ENCODE data around the gene AK9.
"Not testable (repeated sequence)": the region's sequence is repeated elsewhere in the genome, so short reads cannot be mapped to it uniquely, and the experiment has no call there.

The AK9 gene

DNA sequence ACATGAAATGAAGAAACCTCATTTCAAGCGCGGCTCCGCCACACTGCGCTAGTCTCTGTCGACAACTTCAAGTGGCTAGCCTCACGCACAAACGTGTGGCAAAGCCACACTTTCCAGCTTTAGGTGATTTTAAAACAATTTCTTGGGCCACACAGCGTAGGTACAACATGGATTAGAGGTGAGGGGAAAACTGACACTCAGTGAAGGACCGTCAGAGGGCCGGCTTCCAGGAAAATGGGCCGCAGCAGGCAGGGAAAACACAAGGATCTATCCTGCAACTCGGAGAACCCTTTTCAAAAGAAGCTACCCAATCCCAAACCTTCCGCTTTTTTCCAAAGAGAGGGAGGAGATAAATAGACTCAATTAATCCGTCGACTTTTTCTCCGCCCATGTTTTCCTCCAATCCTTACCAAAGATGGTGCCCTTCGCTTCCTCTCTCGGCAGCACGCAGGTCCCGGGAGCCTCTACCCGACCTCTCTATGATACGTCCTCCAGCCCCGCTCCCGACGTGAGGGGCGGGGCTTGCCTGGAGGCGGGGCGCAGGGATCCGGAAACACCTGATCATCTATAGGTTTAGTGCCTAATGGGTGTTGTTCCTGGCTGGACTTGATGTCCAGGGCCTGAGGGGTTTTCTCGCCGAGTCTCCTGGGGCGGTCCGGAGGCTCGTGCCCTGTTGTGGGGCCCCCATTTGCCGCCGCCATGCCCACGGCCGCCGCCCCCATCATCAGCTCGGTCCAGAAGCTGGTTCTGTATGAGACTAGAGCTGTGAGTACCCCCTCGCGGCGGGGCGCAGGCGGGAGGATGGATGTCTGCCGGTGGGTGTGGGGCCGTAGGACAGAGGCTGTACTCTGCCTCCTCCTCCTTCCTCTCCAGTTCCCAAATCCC is at the start of gene AK9, which contains the start of gene FIG4:
TSS of gene AK9 (minus strand) at position 466 of the 885 bp plus-strand sequence. CDS start 15,457 bp downstream, outside the sequence.
TSS of gene FIG4 (plus strand) at position 560 of the 885 bp plus-strand sequence. CDS start at position 700, 140 bp downstream.
- peak; percentile 79 for DNase-seq

DNA sequence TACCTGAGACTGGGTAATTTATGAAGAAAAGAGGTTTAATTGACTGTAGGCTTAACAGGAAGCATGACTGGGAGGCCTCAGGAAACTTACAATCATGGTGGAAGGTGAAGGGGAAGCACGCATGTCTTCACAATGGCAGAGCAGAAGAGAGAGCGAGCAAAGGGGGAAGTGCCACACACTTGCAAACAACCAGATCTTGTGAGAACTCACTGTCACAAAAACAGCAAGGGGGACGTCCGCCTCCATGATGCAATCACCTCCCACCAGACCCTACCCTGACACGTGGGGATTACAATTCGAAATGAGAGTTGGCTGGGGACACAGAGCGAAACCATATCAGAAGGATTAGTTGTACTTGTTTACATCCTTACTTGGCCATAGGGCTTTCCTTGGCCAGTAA is 49.8 kb upstream of the AK9 start:
- no peak for DNase-seq

DNA sequence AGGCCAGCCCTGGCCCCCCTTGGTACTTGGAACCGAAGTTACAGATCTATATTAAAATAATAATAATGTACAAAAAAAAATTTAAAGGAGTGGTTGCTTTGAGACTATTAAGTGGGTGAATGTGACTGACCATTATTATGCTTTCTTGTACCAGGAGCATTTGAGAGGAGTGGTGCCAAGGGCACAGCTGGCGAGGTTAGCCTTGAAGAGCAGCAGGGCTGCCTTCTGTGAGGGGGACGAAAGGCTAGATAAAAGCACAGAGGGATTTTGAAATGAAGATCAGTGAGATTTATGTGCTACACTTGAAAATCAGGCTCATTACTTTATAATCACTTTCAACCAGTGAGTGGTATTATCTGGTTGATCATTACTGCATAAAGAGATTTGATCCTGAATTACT is 48.7 kb upstream of the AK9 start:
- no peak for DNase-seq

DNA sequence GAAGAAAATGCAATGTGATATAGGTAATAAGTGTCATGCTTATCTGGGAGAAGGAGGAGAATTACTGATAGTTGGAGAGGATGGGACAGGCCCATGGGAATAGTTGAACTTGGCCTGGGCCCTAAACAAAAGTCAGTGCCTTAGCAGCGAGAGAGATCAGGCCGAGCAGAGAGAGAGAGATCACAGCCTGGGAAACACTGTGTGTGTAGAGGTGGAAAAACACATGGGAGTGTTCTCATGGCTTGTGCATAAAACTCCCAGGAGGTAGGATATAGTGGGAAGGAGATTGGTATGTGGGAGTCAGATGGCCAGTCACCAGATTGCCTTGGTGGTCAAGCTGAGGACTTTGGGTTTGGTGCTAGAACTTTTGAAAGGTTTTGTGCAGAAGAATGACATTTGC is 47.7 kb upstream of the AK9 start:
- no peak for DNase-seq

DNA sequence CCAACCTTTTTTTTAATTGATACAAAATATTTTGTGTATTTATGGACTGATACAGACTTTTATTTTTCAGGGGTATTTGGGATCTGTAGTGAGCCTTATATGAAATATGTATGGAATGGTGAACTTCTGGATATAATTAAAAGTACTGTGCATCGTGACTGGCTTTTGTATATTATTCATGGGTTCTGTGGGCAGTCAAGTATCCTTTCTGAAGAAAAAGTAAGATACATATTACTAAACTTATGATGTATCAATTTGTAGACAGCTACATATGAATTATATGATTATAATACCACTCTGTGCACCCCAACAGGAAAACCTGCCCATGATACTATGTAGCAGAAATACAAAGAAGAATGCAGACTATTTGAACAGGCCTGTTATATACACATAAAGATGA is 47.3 kb upstream of the AK9 start:
- DNase-seq: no peak

DNA sequence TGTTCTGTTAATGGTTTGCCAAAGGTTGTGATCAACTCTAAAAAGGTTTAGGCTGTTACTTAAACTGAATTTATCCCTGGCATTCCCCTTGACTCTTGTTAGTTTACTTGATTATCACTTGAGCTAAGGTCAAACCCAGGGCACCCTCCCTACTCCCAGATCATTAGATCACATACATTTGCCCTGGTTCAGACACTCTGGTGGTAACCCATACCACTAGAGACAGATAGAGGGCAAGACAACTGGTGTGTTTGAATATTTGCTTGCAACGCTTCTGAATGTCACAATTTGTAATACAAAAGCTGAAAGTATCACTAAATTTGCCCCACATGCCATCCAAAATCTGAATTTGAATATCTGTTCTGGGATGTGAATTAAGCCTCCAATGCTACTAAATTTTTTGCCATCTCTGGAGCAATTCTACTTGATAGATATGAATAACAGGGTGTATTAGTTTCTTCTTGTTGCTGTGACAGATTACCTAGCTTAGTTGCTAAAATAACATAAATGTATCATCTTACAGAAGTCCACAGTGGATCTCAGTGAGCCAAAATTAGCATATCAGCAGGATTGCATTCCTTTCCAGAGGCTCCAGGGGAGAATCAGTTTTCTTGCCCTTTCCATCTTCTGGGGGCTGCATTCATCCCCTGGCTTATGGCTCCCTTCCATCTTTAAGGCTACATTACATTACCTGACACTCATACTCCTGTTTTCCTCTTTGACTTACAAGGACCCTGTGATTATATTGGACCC is 45.4 kb upstream of the AK9 start:
- DNase-seq: no peak

DNA sequence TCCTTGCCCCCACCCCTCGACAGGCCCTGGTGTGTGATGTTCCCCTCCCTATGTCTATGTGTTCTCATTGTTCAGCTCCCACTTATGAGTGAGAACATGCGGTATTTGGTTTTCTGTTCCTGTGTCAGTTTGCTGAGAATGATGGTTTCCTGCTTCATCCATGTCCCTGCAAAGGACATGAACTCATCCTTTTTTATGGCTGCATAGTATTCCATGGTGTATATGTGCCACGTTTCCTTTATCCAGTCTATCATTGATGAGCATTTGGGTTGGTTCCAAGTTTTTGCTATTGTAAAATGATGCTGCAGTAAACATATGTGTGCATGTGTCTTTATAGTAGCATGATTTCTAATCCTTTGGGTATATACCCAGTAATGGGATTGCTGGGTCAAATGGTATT is 34.2 kb upstream of the AK9 start:
- not testable (repeated sequence) for DNase-seq

DNA sequence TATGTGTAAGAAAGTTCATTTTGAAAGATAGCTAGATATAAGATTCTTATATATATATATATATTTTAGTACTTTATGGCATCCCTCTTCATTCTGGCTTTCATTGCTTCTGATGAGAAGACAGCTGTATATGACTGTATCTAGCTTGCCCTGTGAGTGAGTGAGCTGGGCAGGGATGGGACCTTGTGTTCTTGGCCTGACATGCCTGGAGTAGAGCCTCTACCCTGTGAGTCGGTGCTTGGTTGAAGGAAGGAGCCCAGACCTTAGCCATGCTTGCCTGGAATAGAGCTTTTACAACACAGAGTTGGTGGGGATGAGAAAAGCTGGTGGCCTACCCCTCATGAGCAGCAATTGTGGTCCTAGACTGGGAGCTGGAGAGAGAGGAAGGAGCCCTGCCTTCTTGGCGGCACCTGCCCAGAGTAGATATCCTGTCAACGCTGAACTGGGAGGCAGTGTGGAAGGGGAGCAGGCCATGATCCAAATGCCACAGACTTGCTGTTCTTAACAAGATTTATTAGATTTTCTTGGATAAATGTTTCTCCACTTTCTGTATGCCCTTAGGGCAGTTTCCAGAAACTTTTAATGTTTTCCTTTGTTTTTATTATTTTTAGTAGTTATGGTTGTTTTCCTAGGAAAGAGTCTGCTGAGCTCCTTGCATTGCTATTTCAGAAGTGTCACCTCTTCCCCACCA is 31.7 kb upstream of the AK9 start:
- DNase-seq: no peak

DNA sequence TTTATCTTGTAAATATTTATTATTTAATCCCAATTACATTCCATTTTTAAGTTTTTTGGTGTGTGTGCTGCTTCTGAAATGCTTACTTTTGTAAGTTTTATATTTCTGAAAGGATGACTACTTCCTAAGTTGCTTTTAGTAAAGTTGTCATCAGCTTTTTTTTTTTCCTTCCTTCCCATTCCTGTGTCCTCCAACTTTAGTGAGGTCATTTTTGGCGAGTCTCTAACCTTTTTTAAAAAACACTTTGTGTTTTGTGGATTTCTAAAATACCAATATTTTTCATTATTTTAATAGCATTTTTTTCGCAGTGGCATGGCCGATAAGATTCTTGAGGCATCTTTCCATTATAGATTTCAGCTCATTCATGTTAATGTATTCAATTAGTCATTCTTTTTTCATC is 31.0 kb upstream of the AK9 start:
- no peak for DNase-seq

DNA sequence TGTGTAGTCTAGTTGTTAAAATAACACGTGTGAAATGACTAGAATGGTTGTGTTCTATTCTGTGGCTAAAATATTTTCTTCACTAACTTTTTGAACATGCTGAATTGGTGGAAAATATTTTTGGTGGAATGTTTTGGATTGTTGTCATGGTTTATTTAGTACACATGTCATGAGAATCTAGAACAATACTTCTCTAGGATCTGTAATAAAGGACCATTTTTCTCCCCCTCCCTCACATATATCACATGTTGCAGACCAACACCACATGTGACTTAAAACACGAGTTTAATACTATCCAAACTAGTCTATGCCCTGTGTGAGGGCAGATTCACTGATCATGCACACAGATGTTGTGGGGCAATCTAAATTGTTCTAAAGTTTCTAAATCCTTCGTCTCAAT is 29.3 kb upstream of the AK9 start:
- DNase-seq: no peak

DNA sequence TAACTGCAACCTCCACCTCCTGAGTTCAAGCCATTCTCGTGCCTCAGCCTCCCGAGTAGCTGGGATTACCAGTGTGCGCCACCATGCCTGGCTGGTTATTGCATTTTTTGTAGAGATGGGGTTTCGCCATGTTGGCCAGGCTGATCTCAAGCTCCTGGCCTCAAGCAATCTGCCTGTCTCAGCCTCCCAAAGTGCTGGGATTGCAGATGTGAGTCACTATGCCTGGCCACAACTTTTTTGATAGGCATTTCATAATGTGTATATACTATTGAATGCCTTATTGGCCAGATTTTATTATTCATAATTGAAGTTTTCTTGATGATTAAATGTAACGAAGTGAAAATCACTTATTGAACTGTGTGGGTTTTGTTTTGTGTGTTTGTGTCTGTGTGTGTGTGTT is 28.0 kb upstream of the AK9 start:
- no peak for DNase-seq

DNA sequence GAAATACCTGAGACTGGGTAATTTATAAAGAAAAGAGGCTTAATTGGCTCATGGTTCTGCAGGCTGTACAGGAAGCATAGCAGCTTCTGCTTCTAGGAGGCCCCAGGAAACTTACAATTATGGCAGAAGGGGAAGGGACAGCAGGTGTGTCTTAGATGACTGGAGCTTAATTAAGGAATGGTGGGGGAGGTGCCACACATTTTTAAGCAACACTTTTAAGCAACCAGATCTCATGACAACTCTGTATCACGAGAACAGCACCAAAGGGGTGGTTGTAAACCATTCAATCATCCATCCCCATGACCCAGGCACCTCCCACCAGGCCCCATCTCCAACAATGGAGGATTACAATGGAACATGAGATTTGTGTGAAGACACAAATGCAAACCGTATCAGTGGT is 27.0 kb upstream of the AK9 start:
- no peak for DNase-seq

DNA sequence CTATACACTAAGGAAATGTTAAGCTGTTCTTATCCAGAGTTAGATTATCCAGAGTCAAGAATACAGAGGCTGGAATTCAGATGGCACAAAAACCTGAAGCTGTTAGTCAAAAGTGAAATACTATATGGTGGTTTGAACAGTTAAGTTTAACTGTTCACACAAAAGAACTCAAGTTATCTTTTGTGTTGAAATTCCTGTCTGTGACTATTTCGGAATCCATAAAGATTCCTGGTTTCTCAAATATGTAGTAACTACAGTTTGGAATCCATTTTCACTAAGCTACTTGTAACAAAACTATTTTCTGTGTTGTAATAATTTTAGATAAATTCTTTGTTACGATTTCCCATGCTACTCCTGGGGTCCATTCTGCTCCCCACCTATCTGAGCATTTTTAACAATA is 24.6 kb upstream of the AK9 start:
- no peak for DNase-seq

DNA sequence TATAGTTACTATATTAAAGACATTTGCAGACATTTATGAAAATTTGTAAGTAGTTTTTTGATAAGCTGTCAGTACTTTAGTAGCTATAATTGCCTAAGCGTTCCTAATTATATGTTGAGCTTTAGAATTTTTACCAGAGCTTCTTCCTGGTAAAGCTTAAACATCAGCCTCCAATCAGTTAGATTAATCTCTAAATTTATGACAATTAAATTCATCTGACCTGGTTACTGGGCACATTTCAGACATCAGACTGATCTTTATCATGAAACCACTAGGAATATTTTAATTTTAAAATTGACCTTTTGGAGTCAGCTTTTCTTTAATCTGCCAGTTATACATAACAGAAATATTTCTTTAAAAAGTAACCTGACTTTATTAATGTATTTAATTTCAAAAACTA is 23.6 kb upstream of the AK9 start:
- no peak for DNase-seq

DNA sequence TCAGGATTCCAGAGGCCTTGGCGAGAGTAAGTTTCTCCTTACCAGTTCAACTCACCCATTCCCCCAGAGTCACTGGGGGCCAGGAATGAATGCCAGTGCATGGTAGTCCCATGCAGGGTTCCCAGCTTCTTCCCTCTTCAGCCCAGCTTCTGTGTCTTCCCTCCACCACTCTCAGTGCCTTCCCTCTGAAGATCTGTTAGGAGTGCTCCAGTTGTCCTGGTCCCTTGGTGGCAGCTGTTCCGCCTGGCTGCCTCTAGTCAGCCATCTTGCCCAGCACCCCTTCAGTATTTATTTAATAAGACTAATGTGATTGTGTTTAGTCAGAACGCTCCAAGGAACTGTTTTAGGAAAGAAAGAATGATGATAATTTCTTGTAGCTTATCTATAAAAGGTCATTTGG is 23.2 kb upstream of the AK9 start:
- no peak for DNase-seq

DNA sequence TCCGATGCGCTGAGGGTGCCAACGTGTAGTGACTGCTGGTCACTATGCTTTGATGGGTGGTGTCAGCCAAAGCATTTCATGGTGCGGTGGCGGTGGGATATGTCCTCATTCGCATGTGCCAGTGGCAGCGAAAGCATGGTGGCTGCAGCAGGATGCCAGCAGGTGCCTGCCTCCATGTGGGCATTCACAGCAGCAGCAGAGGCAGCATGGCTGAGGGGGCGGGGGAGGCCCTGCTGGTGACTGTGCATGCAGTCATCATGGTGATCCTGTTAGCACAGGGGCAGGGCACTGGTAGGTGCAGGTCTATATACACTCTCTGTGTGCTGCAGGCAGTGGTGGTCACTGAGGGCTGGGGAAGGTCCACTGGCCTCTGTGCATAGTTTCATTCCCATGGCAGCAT is 22.1 kb upstream of the AK9 start:
- no peak for DNase-seq

DNA sequence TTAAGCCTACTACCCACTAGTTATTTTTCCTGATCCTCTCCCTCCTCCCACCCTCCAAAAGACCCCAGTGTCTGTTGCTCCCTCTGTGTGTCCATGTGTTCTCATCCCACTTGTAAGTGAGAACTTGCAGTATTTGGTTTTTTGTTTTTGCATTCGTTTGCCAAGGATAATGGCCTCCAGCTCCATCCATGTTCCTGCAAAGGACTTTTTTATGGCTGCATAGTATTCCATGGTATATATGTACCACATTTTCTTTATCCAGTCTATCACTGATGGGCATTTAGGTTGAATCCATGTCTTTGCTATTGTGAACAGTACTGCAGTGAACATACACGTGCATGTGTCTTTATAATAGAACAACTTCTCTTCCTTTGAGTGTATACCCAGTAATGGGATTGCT is 17.1 kb upstream of the AK9 start:
- not testable (repeated sequence) for DNase-seq

DNA sequence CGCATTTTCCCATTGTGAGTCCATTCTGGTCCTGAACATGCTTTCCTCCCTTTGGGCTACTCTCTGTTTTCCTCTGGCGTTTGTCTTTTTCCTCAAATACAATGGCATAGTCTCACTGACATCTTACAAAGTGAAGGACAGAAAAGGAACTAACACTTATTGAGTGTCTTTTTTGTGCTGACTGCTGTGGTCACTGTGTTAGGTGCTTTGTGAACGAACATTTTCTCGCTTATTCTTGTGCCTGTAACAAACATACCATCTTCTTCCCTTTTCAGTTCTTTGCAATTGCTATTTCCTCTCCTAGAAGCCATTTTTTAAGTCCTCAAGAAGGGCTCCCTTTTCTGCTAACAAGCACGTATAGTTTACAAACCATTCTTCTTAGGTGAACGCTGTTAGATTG is 15.5 kb upstream of the AK9 start:
- DNase-seq: no peak

DNA sequence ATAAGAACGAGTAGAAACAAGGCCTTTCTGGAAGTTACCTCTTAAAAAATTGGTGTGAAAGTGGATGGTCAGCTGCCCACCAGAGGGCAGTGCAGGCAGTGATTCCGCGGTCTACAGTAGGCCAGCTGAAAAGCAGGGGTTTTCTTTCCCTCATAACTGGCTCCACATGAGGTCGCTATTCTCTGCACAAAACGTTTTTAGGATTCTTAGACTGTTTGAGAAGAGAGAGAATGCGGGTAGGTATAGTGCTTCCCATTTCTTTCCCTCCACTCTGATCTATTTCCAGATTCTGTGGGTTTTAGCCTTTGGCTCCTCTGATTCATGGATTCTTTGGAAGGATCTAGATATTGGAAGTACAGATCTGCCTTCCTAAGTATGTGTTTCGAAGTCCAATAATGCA is 14.3 kb upstream of the AK9 start:
- peak; percentile 70 for DNase-seq

DNA sequence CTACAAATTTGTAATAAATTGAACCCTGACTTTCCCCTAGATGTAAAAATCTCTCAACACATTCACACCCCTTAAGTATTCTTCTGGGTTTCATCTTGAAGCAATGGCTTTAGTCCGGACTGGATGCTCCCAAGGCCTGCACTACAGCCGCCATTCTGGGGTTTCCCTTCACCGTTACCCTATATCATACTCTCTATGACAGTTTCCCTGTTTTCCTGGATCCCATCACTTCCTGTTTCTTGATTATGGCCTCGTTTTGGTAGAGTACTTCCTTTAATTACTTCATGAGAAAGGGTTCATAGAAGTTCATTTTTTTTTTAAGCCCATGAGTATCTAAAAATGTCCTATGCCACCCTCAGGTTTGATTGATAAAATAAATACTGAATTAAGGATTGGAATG is 11.8 kb upstream of the AK9 start:
- DNase-seq: no peak

DNA sequence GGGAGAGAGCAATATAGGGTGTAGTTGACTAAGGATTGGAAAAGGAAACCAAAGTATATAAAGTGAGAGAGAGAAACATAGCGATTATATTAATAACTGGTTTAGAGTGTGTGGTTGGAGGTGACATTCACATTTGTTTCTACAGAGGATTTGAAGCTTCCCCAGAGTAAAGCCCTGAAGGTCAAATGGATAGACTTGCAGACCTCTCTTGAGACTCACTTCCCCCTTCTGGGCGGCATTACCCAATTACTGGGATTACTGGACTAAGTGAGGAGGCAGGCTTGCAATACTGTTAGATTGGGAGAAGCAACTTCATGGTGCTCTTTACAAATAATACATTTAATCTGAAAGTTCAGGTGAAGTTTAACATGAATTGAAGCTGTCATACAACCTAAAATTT is 10.8 kb upstream of the AK9 start:
- DNase-seq: no peak

DNA sequence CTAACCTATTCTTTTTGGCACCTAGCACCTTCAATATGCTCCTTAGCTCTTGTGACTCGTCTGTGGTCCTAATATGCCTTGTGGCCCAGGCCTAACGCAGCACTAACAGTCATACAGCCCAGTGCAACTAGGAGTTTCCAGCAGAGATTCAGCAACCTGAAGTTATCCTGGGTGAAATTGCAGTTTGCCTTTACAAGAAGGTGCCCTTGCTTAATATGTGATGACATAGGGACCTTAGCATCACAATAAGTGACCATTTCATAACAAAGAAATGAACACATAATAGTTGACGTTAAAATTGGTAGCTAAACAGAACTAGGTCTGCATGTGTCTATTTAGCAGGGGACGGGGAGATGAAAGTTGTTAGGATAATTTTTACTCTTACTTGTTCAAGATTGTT is 10.2 kb upstream of the AK9 start:
- no peak for DNase-seq

DNA sequence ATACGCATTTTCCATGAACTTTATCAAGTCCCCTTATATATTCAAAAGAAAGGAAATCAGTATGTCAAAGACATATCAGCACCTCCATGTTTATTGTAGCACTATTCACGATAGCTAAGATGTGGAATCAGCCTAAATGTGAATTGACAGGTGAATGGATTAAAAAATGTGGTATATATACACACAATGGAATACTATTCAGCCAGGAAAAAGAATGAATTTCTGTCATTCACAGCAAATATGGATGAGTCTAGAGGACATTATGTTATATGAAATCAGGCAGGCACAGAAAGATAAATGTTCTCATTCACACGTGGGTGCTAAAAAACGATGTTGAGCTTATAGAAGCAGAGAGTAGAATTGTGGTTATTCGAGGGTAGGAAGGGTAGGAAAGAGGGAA is 5.4 kb upstream of the AK9 start:
- no peak for DNase-seq

DNA sequence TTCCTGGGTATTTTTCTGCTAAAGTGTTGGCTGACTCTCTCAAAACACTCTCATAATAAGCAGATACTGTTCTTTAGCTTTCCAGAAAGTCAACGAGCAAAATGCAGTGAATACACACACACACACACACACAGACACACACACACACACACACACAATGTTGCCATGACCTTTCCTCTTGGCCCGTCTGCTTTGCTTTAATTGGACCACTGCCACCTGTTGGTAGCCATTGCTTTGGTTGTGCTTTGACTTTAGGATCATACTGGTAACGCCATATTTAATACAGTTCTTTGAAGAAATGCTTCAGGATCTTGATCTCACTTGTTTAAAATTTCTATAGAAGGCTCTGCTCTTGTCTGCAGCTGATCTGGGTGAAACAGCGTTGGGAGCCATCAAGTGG is 4.5 kb upstream of the AK9 start:
- no peak for DNase-seq
